Measurements from ENCODE around the gene KCNA5. TPM values are rescaled to one million over a fixed set of nuclear protein-coding genes. Genes with fewer than 3 reads are reported as not detected.

The KCNA5 gene
- total and polyA plus RNA-seq, 2 experiments from 2014 or later, result 0.31 to 0.44 TPM

DNA sequence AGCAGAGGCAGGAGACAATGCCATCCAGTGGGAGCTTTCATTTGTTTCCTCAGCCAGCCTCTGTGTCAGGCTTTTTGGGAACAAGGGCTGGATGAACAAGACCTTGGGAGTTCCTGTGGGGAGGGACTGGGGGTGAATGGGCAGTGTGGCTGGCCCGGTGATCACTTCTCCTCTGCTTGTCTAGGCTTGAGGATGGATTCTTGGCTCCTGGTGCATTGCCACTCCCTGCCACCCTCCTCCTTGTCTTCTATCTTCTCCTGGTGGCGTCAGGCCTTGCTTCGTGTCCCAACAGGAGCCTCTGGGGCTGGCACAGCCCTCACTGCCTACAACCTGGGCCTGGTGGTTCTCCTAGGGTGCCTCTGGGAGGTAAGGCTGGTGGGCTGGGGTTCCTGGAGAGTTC lies 25.0 kb upstream of the KCNA5 start:
- H4K20me1 ChIP-seq (replicated peaks; ENCODE audit: insufficient read depth), result no peaks in the 10 kb centered on the region
- H3K4me1 ChIP-seq (ENCODE audit: insufficient read depth), result no peaks in the 10 kb centered on the region
- Mint-ChIP-seq H3K27ac (no peak overlapping the region), H3K27me3 (ENCODE audit: insufficient read depth, low read depth, poor library complexity) (peaks cover 10% of the 10 kb centered on the region), H3K36me3 (ENCODE audit: low read depth) (no peaks in the 10 kb centered on the region), H3K9me3 (no peaks in the 10 kb centered on the region), H3K4me3 (no peak overlapping the region), H3K4me1 (peaks cover 9% of the 10 kb centered on the region)
- ATAC-seq, result no peak
- H3K79me2 ChIP-seq (replicated peaks; ENCODE audit: insufficient read depth), result no peaks in the 10 kb centered on the region
- DNase-seq (ENCODE audit: low spot score), result no peak
- TF ChIP-seq, protein P1, sequence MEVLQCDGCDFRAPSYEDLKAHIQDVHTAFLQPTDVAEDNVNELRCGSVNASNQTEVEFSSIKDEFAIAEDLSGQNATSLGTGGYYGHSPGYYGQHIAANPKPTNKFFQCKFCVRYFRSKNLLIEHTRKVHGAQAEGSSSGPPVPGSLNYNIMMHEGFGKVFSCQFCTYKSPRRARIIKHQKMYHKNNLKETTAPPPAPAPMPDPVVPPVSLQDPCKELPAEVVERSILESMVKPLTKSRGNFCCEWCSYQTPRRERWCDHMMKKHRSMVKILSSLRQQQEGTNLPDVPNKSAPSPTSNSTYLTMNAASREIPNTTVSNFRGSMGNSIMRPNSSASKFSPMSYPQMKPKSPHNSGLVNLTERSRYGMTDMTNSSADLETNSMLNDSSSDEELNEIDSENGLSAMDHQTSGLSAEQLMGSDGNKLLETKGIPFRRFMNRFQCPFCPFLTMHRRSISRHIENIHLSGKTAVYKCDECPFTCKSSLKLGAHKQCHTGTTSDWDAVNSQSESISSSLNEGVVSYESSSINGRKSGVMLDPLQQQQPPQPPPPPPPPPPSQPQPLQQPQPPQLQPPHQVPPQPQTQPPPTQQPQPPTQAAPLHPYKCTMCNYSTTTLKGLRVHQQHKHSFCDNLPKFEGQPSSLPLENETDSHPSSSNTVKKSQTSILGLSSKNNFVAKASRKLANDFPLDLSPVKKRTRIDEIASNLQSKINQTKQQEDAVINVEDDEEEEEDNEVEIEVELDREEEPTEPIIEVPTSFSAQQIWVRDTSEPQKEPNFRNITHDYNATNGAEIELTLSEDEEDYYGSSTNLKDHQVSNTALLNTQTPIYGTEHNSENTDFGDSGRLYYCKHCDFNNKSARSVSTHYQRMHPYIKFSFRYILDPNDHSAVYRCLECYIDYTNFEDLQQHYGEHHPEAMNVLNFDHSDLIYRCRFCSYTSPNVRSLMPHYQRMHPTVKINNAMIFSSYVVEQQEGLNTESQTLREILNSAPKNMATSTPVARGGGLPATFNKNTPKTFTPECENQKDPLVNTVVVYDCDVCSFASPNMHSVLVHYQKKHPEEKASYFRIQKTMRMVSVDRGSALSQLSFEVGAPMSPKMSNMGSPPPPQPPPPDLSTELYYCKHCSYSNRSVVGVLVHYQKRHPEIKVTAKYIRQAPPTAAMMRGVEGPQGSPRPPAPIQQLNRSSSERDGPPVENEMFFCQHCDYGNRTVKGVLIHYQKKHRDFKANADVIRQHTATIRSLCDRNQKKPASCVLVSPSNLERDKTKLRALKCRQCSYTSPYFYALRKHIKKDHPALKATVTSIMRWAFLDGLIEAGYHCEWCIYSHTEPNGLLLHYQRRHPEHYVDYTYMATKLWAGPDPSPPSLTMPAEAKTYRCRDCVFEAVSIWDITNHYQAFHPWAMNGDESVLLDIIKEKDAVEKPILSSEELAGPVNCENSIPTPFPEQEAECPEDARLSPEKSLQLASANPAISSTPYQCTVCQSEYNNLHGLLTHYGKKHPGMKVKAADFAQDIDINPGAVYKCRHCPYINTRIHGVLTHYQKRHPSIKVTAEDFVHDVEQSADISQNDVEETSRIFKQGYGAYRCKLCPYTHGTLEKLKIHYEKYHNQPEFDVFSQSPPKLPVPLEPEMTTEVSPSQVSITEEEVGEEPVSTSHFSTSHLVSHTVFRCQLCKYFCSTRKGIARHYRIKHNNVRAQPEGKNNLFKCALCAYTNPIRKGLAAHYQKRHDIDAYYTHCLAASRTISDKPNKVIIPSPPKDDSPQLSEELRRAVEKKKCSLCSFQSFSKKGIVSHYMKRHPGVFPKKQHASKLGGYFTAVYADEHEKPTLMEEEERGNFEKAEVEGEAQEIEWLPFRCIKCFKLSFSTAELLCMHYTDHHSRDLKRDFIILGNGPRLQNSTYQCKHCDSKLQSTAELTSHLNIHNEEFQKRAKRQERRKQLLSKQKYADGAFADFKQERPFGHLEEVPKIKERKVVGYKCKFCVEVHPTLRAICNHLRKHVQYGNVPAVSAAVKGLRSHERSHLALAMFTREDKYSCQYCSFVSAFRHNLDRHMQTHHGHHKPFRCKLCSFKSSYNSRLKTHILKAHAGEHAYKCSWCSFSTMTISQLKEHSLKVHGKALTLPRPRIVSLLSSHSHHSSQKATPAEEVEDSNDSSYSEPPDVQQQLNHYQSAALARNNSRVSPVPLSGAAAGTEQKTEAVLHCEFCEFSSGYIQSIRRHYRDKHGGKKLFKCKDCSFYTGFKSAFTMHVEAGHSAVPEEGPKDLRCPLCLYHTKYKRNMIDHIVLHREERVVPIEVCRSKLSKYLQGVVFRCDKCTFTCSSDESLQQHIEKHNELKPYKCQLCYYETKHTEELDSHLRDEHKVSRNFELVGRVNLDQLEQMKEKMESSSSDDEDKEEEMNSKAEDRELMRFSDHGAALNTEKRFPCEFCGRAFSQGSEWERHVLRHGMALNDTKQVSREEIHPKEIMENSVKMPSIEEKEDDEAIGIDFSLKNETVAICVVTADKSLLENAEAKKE (CRISPR knock-in tag; IDR thresholded peaks at IDR 0.05), result no peak
- TF ChIP-seq, protein P2, sequence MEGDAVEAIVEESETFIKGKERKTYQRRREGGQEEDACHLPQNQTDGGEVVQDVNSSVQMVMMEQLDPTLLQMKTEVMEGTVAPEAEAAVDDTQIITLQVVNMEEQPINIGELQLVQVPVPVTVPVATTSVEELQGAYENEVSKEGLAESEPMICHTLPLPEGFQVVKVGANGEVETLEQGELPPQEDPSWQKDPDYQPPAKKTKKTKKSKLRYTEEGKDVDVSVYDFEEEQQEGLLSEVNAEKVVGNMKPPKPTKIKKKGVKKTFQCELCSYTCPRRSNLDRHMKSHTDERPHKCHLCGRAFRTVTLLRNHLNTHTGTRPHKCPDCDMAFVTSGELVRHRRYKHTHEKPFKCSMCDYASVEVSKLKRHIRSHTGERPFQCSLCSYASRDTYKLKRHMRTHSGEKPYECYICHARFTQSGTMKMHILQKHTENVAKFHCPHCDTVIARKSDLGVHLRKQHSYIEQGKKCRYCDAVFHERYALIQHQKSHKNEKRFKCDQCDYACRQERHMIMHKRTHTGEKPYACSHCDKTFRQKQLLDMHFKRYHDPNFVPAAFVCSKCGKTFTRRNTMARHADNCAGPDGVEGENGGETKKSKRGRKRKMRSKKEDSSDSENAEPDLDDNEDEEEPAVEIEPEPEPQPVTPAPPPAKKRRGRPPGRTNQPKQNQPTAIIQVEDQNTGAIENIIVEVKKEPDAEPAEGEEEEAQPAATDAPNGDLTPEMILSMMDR (conservative IDR thresholded peaks at IDR 0.05; ENCODE audit: low read depth in 2 of 2), result no peak
- TF ChIP-seq NANOG (IDR thresholded peaks at IDR 0.05; ENCODE audit: borderline replicate concordance) (no peak), EZH2phosphoT487 (IDR thresholded peaks at IDR 0.05; ENCODE audit: unreplicated experiment) (no peak)
- no peaks in the 10 kb centered on the region for H3K27me3 ChIP-seq (ENCODE audit: insufficient read depth)
- no peak overlapping the region for H3K27ac ChIP-seq (ENCODE audit: low read depth)
- H3K4me3 ChIP-seq, result no peak overlapping the region
- H3K9me2 ChIP-seq (ENCODE audit: insufficient read depth), result no peaks in the 10 kb centered on the region
- no peak overlapping the region for H2AFZ ChIP-seq
- no peaks in the 10 kb centered on the region for H3F3A ChIP-seq (replicated peaks; ENCODE audit: low read depth)
- no peak overlapping the region for H3K4me2 ChIP-seq
- no peaks in the 10 kb centered on the region for H3K36me3 ChIP-seq (ENCODE audit: insufficient read depth)

DNA sequence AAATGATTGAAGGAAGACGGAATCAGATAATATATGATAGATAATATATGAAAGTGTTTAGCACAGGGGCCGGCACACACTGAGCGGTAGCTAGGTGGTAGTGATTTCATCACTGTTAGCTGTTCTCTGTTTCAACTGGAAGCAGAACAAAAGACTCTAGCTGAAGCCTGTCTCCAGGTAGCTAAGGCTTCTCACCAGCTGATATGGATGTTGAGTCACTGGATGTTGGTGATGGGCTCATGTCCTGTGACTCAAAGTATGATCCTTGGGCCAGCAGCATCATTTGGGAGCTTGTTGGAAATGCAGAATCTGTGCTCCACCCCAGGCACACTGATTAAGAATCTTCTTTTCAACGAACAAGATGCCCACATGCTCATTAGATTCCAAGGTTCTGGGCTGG lies 21.7 kb upstream of the KCNA5 start:
- H3K9me3 Mint-ChIP-seq, result no peaks in the 10 kb centered on the region
- H2AFZ ChIP-seq, result peak overlapping the region; percentile 70; the same call in 1 of the 2 replicates
- no peak for ATAC-seq

More for the DNA sequence above, 21.7 kb upstream of the KCNA5 start:
- no peaks in the 10 kb centered on the region for H3K36me3 Mint-ChIP-seq (ENCODE audit: low read depth)
- Histone ChIP-seq H3K4me2 (no peak overlapping the region), H3K27ac (ENCODE audit: low read depth) (no peak overlapping the region), H3K27me3 (ENCODE audit: insufficient read depth) (no peaks in the 10 kb centered on the region), H3K9me2 (ENCODE audit: insufficient read depth) (no peaks in the 10 kb centered on the region), H4K20me1 (replicated peaks; ENCODE audit: insufficient read depth) (no peaks in the 10 kb centered on the region), H3K36me3 (ENCODE audit: insufficient read depth) (no peaks in the 10 kb centered on the region), H3K4me3 (no peak overlapping the region), H3F3A (replicated peaks; ENCODE audit: low read depth) (no peaks in the 10 kb centered on the region), H3K79me2 (replicated peaks; ENCODE audit: insufficient read depth) (no peaks in the 10 kb centered on the region), H3K4me1 (ENCODE audit: insufficient read depth) (peaks cover 7% of the 10 kb centered on the region; the same call in 1 of the 2 replicates)
- H3K4me1 Mint-ChIP-seq, result peaks cover 14% of the 10 kb centered on the region
- peaks cover 14% of the 10 kb centered on the region for H3K27me3 Mint-ChIP-seq (ENCODE audit: insufficient read depth, low read depth, poor library complexity)
- no peak for TF ChIP-seq EZH2phosphoT487 (IDR thresholded peaks at IDR 0.05; ENCODE audit: unreplicated experiment)
- no peak overlapping the region for H3K27ac Mint-ChIP-seq
- no peak overlapping the region for H3K4me3 Mint-ChIP-seq
- DNase-seq (ENCODE audit: low spot score), result no peak

Data from GM23338 (cell line).